HG03565 (cell line): ENCODE data around the gene USP54.
"Not testable (repeated sequence)": the region's sequence is repeated elsewhere in the genome, so short reads cannot be mapped to it uniquely, and the experiment has no call there.

Experiments used
- ATAC-seq: cut with Tn5 transposase; IDR thresholded peaks from one replicate; pipeline ENCODE4 v1.9.1; 2021; ENCODE audit warnings: mild to moderate bottlenecking, moderate library complexity; ENCODE audit not compliant: unreplicated experiment

Gene USP54, protein sequence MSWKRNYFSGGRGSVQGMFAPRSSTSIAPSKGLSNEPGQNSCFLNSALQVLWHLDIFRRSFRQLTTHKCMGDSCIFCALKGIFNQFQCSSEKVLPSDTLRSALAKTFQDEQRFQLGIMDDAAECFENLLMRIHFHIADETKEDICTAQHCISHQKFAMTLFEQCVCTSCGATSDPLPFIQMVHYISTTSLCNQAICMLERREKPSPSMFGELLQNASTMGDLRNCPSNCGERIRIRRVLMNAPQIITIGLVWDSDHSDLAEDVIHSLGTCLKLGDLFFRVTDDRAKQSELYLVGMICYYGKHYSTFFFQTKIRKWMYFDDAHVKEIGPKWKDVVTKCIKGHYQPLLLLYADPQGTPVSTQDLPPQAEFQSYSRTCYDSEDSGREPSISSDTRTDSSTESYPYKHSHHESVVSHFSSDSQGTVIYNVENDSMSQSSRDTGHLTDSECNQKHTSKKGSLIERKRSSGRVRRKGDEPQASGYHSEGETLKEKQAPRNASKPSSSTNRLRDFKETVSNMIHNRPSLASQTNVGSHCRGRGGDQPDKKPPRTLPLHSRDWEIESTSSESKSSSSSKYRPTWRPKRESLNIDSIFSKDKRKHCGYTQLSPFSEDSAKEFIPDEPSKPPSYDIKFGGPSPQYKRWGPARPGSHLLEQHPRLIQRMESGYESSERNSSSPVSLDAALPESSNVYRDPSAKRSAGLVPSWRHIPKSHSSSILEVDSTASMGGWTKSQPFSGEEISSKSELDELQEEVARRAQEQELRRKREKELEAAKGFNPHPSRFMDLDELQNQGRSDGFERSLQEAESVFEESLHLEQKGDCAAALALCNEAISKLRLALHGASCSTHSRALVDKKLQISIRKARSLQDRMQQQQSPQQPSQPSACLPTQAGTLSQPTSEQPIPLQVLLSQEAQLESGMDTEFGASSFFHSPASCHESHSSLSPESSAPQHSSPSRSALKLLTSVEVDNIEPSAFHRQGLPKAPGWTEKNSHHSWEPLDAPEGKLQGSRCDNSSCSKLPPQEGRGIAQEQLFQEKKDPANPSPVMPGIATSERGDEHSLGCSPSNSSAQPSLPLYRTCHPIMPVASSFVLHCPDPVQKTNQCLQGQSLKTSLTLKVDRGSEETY (N-terminal part only)

GRCh38 chr10:73590881-73591799 lies at the start of gene USP54:
Gene USP54 (minus strand): TSS chr10:73591342. CDS start chr10:73575658, 15,684 bp downstream.
- no peak for ATAC-seq

DNA sequence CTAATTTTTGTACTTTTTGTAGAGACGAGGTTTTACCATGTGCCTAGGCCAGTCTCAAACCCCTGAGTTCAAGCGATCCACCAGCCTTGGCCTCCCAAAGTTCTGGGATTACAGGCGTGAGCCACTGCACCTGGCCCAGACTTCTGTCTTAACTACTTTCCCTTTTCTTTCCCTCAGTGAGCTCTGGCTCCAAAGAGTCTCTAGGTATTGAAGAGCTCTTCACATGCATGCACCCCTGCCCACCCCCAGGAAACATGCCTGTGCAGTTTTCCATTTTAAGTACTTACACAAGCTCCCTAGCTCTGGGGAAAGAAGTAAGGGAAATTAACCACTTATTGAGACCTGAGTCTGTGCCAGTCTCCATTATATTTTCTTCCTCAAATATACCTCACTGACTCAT lies 48.1 kb upstream of the USP54 start:
- ATAC-seq: no peak

GRCh38 chr10:73635781-73636180 lies 44.6 kb upstream of the USP54 start:
- no peak for ATAC-seq

GRCh38 chr10:73634421-73634820 lies 43.3 kb upstream of the USP54 start:
- ATAC-seq: no peak

DNA sequence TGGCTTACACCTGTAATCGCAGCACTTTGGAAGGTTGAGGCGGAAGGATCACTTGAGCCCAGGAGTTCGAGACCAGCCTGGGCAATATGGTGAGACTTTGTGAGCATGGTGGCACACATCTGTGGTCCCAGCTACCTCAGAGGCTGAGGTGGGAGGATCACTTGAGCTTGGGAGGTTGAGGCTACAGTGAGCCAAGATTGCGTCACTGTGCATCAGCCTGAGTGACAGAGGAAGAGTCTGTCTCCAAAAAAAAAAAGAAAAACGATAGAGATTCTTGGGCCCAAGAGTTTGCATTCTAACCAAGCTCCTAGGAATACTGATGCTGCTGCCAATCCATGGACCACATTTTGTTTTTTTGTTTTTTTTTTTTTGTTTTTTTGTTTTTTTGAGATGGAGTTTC lies 38.0 kb upstream of the USP54 start:
- no peak for ATAC-seq

DNA sequence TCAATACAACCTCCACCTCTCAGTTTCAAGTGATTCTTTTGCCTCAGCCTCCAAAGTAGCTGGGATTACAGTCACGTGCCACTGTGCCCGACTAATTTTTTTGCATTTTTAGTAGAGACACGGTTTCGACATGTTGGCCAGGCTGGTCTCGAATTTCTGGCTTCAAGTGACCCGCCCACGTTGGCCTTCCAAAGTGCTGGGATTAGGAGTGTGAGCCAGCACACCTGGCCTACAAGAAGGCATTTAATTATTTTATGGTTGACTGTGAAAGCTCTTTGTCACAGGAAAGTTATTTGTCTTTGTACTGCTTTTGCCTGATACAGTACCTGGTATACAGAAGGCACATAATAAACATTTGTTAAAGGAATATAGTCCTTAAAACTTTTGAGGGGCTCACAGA lies 37.3 kb upstream of the USP54 start:
- ATAC-seq: no peak

- no peak for ATAC-seq
Observed at GRCh38 chr10:73627300-73627699, 36.2 kb upstream of the USP54 start.

DNA sequence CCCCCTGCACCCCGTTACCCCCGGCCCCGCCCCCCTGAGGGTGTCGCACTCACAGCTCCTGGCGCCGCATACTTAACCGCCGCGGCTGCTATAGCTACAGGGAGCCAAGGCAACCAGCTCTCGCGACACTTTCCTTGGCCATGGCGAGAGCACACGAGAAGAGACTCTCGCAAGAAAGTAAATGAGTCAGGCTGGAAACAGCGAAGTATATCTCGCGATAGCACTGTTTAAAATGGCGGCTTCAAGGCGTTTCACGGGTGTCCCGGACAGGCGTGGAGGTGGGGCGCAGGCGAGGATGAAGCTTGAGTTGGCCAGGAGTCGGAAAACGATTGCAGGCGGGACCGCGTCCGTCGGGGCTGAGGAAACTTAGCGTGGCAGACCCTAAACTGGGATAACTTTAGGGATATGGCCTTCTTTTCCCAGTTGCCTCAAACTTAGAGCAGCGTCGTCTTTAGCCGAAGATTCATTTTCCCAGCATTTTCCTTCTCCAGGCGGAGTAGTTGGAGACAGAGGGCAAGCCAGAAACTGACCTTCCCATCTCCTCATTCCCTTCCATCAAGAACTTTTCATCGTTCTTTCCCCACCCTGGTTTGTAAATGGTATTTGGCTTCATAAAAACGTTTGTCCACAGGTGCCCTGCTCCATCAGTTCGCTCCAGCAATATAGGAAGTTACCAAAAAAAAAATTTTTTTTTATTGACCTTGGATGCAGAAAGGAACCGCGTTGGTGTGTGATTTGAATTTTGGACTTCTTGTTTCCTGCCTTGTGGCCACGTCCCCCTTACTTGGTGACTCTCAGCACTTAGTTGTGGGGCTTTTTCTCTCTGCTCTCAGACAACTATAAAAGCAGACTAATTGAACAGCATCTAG lies 35.0 kb upstream of the USP54 start:
- ATAC-seq: peak; percentile 97

DNA sequence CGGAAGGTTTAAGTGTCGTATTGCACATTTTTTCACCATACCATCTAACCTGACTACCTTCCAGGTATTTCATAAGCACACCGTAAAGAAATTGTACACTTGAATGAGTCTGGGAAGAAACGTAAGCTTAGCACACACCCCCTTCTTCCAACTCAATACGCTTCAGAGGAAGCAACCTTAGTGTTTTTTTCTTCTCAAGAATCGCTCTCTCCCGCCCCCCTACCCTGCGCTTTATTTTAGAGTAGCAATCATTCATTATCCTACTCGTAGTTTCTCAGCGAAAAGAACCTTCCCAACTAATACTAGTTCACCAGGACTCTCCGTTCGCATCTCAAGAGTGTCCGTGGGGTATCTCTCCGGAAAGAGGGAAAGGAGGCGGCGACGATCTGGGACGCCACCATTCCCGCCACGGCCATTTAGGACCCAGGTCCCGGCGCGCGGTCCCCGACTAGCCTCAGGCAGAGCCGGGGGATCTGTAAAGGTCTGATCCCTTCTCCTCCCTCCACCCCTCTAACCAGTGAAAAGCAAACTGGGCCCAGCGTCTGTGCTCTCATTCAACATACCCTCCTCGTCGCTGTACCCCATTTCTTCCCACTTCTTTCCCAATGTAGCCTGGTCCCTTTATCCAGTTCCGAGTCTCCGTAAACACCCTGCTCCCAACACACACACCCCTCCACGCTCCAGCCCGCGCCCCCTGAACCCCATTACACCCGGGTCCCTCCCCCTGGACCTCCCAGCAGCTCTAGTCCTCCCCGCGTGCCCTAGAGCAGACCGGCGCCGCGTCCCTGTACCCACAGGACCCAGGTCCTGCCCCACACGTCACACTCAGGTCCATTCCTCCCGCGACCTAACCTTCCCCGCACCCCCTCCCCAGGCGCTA lies 34.1 kb upstream of the USP54 start:
- ATAC-seq: no peak

DNA sequence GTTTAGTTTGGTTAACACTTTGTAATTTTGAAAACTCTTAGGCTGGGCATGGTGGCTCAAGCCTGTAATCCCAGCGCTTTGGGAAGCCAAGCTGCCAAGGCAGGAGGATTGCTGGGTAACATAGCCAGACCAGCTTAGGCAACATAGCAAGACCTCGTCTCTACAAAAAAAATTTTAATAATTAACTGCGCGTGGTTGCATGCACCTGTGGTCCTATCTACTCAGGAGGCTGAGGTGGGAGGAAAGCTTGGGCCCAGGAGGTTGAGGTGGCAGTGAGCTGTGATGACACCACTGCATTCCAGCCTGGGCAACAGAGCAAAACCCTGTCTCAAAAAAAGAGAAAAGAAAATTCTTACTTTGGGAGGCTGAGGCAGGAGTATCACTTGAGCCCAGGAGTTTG lies 31.9 kb upstream of the USP54 start:
- no peak for ATAC-seq

DNA sequence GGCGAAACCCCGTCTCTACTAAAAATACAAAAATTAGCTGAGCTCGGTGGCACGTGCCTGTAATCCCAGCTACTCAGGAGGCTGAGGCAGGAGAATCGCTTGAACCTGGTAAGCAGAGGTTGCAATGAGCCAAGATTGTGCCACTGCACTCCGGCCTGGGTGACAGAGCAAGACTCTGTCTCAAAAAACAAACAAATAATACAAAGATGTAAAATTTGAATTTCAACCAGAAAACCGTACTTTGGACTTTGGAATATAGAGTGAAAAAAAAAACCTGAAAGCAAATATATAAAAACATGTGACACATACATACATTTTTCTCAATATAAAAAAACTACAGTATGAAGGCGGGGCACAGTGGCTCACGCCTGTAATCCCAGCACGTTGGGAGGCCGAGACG lies 29.8 kb upstream of the USP54 start:
- not testable (repeated sequence) for ATAC-seq

DNA sequence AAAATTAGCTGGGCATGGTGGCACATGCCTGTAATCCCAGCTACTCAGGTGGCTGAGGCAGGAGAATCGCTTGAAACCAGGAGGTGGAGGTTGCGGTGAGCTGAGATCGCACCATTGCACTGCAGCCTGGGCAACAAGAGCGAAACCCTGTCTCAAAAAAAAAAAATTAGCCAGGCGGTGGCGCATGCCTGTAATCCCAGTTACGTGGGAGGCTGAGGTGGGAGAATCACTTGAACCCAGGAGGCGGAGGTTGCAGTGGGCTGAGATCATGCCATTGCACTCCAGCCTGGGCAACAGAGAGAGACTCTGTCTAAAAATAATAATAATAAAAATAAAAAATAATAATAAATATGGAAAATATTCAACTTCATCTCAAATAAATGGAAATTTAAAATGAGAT lies 26.0 kb upstream of the USP54 start:
- not testable (repeated sequence) for ATAC-seq

GRCh38 chr10:73614720-73615119 lies 23.6 kb upstream of the USP54 start:
- no peak for ATAC-seq

DNA sequence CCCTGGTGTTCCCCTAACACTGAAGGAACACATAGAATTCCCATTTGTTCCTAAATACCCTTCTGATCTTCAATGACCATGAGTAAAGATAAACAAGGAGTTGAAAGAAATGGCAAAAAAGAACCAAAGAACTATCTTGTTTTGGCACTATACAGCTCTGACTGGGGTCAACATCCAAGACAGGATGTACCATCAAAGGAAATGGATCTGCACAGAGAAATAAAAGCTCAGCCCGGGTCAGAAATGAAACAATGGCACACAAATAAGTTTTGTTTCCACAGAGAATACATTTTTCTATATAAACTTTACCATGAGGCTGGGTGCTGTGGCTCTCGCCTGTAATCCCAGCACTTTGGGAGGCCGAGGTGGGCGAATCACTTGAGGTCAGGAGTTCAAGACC lies 18.0 kb upstream of the USP54 start:
- no peak for ATAC-seq

DNA sequence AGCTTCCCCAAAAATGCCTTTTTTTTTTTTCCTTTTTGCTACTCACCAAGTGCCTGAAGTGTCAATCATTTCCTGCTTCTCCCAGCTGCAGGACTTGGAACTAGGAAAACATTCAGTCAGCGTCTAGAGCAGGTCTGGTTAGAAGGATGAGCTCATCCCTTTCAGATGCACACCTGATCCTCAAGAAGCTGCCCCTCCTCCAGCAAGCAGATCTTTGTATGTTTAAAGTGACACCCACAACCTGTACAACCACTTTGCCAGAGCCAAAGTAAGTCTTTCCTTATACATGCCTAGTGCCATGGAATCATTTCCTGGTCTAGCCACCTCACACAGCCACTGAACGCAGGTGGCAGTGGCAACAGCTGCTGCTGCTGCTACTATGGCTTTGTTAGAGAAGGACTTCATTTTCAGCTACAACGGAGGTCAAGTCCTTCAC lies 10.4 kb upstream of the USP54 start:
- no peak for ATAC-seq

DNA sequence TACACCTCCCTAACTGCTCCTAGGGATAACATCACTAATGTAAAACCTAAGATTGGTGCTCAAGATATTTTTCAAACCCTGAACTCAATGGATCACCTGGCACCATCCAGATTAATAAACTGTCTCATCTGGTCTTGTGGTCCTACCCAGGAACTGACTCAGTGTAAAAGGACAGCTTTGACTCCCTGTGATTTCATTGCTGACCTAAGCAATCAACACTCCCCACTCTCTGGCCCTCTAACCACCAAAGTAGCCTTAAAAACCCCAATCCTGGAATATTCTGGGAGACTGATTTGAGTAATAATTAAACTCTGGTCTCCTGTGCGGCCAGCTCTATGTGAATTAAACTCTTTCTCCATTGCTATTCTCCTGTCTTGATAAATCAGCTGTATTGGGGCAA lies 6.2 kb upstream of the USP54 start:
- no peak for ATAC-seq

- ATAC-seq: no peak
Observed at GRCh38 chr10:73593812-73594211, 2.7 kb upstream of the USP54 start.

- no peak for ATAC-seq
Observed at GRCh38 chr10:73593110-73593509, 2.0 kb upstream of the USP54 start.
